ENCODE data around the gene UNC13C. TPM values are rescaled to one million over a fixed set of nuclear protein-coding genes. Genes with fewer than 3 reads are reported as not detected.

UNC13C gene
- total and polyA plus RNA-seq, 2 donors (not counting 3 experiments of a cell fraction or from before 2014, with no cell fraction given) = not detected

- H4K20me1 ChIP-seq (replicated peaks; ENCODE audit: control insufficient read depth, extremely low read depth, insufficient read depth, low read length) = no peaks in the 10 kb centered on the region
- no peaks in the 10 kb centered on the region for H3K9me1 ChIP-seq (replicated peaks; ENCODE audit: control insufficient read depth, extremely low read depth, insufficient read depth, low read length)
- no peaks in the 10 kb centered on the region for H3K27me3 ChIP-seq (ENCODE audit: control insufficient read depth in 2 of 2, insufficient read depth in 2 of 2, low read length in 2 of 2)
- no peaks in the 10 kb centered on the region for H3K79me2 ChIP-seq (ENCODE audit: control insufficient read depth, insufficient read depth, low read length)
- dilution Hi-C loops (cut with MboI; ENCODE audit: extremely low pct_ligation_motif_present, low sequenced_read_pairs) = no loop called here
- intact Hi-C loops (cut with micrococcal nuclease) = no loop called here
- FAIRE-seq (no peak), DNase-seq (ENCODE audit: low read depth, low spot score) (no peak)
- H3K9me3 ChIP-seq (replicated peaks; ENCODE audit: control insufficient read depth, insufficient read depth, low read length) = peaks cover 2% of the 10 kb centered on the region
- TF ChIP-seq POLR2AphosphoS5 (IDR thresholded peaks at IDR 0.05; ENCODE audit: insufficient read depth, low read depth, low read length) (no peak), POLR2A (IDR thresholded peaks at IDR 0.05; ENCODE audit: low read depth, low read length) (no peak), MAX (IDR thresholded peaks at IDR 0.05; ENCODE audit: insufficient read depth, insufficient read length) (no peak), JUN (IDR thresholded peaks at IDR 0.05; ENCODE audit: borderline replicate concordance, insufficient read depth, insufficient read length, low read depth) (no peak), MYC (IDR thresholded peaks at IDR 0.05; ENCODE audit: low read depth, low read length) (no peak), CTCF (IDR thresholded peaks at IDR 0.05; ENCODE audit: extremely low read depth in 1 of 2, insufficient read depth in 1 of 2, low read depth in 1 of 2, low read length in 2 of 2) (no peak), GATA2 (IDR thresholded peaks at IDR 0.05; ENCODE audit: insufficient read depth, insufficient read length, low read depth, low read length) (no peak), EZH2 (IDR thresholded peaks at IDR 0.05; ENCODE audit: borderline replicate concordance, low read depth, low read length, severe bottlenecking) (no peak), FOS (IDR thresholded peaks at IDR 0.05; ENCODE audit: borderline replicate concordance, insufficient read depth, low read length) (no peak)
- no peaks in the 10 kb centered on the region for H3K36me3 ChIP-seq (ENCODE audit: control insufficient read depth in 2 of 2, extremely low read depth in 1 of 2, insufficient read depth in 2 of 2, low read length in 2 of 2)
- ChIA-PET CTCF (no interaction called here), POLR2A (no interaction called here)
- no TSS peak for BruUV-seq (replicated peaks)
- no peak overlapping the region for H2AFZ ChIP-seq (ENCODE audit: low read depth, low read length)
- no peak overlapping the region for H3K4me2 ChIP-seq (ENCODE audit: insufficient read depth, low read length)
- no peaks in the 10 kb centered on the region for H3K4me1 ChIP-seq (ENCODE audit: control insufficient read depth, extremely low read depth, insufficient read depth, low read length)
- no peak overlapping the region for H3K4me3 ChIP-seq (replicated peaks in 1 of 3; ENCODE audit: insufficient read depth in 1 of 3, low read depth in 1 of 3, low read length in 3 of 3)
- no peak overlapping the region for H3K27ac ChIP-seq (ENCODE audit: insufficient read depth, low read depth, low read length)
- H3K9ac ChIP-seq (replicated peaks; ENCODE audit: extremely low read depth, insufficient read depth, low read length) = no peak overlapping the region
Measured at GRCh38 chr15:54482251-54482650, 504.0 kb downstream of the UNC13C start.

All from endothelial cell of umbilical vein (primary cell).